Measurements from ENCODE around the gene BCAS3.

DNA sequence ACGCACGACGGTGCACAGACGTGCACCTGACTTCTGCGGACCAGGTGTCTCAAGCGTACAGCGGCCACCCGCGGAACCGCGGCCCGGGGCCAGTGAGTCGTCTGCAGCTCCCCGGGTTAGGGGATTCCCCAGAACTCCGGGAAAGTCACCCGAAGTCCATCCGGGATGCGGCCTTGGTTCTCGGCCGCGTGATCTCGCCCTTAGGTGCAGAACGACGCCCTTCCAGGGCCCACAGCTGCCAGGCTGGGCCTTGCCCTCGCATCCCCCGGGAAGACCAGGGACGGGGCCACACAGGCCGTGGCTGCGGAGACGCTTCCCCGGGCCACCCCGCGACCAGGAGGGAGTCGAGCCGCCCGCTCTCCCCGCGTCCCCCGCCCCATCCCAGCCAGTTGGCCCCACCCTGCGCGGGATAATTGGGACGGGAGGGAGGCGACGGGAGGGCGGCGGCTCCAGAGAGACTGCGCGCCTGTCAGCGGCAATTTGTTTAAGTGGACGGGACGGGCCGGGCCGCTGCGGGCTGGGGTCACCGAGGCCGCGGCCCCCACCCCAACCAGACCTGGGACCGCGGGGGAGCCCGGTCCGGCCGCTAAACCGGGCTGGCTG lies 718.4 kb downstream of the BCAS3 start:
- TF ChIP-seq, protein P1, sequence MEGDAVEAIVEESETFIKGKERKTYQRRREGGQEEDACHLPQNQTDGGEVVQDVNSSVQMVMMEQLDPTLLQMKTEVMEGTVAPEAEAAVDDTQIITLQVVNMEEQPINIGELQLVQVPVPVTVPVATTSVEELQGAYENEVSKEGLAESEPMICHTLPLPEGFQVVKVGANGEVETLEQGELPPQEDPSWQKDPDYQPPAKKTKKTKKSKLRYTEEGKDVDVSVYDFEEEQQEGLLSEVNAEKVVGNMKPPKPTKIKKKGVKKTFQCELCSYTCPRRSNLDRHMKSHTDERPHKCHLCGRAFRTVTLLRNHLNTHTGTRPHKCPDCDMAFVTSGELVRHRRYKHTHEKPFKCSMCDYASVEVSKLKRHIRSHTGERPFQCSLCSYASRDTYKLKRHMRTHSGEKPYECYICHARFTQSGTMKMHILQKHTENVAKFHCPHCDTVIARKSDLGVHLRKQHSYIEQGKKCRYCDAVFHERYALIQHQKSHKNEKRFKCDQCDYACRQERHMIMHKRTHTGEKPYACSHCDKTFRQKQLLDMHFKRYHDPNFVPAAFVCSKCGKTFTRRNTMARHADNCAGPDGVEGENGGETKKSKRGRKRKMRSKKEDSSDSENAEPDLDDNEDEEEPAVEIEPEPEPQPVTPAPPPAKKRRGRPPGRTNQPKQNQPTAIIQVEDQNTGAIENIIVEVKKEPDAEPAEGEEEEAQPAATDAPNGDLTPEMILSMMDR (conservative IDR thresholded peaks at IDR 0.05; ENCODE audit: low read length), result no peak
- TF ChIP-seq EZH2phosphoT487 (IDR thresholded peaks at IDR 0.05; ENCODE audit: borderline replicate concordance, low read depth, low read length), result no peak
